Esophagus squamous epithelium (tissue), 5 donors: ENCODE data around the gene SLC29A1. TPM values are rescaled to one million over a fixed set of nuclear protein-coding genes. Genes with fewer than 3 reads are reported as not detected.

ENCODE experiments used
- DNase-seq: peaks from one replicate; lab custom pipeline; 2025; lab: John Stamatoyannopoulos, UW
- H3K27ac ChIP-seq, 4 donors: fragments of 200-600 bp; sonication (generic); one replicate each; pipeline ENCODE4 v1.5.1; 2016 to 2019; ENCODE audit warnings: mild to moderate bottlenecking in 1 of 4
- H3K27me3 ChIP-seq, 4 donors: fragments of 200-600 bp; sonication (generic); 1 replicate in 3 of 4; 2 replicates in 1 of 4; pipeline versions ENCODE4 v1.5.1 to v1.6.0; 2017 to 2021; ENCODE audit warnings: antibody characterized with exemption in 1 of 4
- H3K36me3 ChIP-seq, 3 donors: fragments of 200-600 bp; sonication (generic); one replicate each; pipeline ENCODE4 v1.5.1; 2016 to 2019
- H3K4me1 ChIP-seq, 3 donors: fragments of 200-600 bp; sonication (generic); one replicate each; pipeline ENCODE4 v1.5.1; 2017 to 2019
- H3K4me3 ChIP-seq, 4 donors: fragments of 200-600 bp; sonication (generic); 1 replicate in 3 of 4; 2 replicates in 1 of 4; pipeline ENCODE4 v1.5.1; 2016 to 2019; ENCODE audit warnings: mild to moderate bottlenecking in 2 of 4, moderate library complexity in 1 of 4
- H3K9me3 ChIP-seq, 3 donors: fragments of 200-600 bp; sonication (generic); one replicate each; pipeline ENCODE4 v1.5.1; 2016 to 2019
- POLR2A ChIP-seq, 4 donors: fragments of 450-650 bp; IDR thresholded peaks; one replicate each; pipeline ENCODE4 v1.6.1; 2017; ENCODE audit warnings: antibody characterized with exemption in 4 of 4, mild to moderate bottlenecking in 4 of 4, moderate library complexity in 3 of 4
- WGBS, 2 donors: methylation state at CpG; one replicate each; pipeline ENCODE4 v1.1.5; 2018; 5-methylcytosine and 5-hydroxymethylcytosine counted together
- intact Hi-C: fragments of 100-400 bp; cut with DNase I; formaldehyde crosslinking; loops from one replicate; pipeline ENCODE4 v1.15.0; 2022
- total RNA-seq, 4 donors: library from RNA; depleted of rRNA; stranded (reverse); fragments of >200 nt; gene quantifications; one replicate each; pipeline ENCODE4 v1.1.0, GENCODE V29; 2016
- TF ChIP-seq, protein P1 (sequence below), 6 experiments: fragments of 450-650 bp in 4 of 6; fragments of 200-600 bp in 2 of 6; sonication (generic) in 2 of 6; IDR thresholded peaks; one replicate each; pipeline ENCODE4 v1.5.1; 2016 to 2019; ENCODE audit warnings: antibody characterized with exemption in 6 of 6, mild to moderate bottlenecking in 4 of 6, moderate library complexity in 4 of 6
- donor health status: DM: yes; HTN: yes; CAD: no.

SLC29A1 gene
- total RNA-seq, 4 donors from 2014 or later = 12.7 to 24.8 (median 22.3) TPM

- H3K4me3 ChIP-seq = no peak overlapping the region
- H3K9me3 ChIP-seq = no peaks in the 10 kb centered on the region
- DNase-seq = no peak
- WGBS, 2 donors = 79 to 93% methylated on average over 6 to 7 of the region's 7 CpGs
- TF ChIP-seq POLR2A (IDR thresholded peaks at IDR 0.05) = no peak
- TF ChIP-seq, protein P1, sequence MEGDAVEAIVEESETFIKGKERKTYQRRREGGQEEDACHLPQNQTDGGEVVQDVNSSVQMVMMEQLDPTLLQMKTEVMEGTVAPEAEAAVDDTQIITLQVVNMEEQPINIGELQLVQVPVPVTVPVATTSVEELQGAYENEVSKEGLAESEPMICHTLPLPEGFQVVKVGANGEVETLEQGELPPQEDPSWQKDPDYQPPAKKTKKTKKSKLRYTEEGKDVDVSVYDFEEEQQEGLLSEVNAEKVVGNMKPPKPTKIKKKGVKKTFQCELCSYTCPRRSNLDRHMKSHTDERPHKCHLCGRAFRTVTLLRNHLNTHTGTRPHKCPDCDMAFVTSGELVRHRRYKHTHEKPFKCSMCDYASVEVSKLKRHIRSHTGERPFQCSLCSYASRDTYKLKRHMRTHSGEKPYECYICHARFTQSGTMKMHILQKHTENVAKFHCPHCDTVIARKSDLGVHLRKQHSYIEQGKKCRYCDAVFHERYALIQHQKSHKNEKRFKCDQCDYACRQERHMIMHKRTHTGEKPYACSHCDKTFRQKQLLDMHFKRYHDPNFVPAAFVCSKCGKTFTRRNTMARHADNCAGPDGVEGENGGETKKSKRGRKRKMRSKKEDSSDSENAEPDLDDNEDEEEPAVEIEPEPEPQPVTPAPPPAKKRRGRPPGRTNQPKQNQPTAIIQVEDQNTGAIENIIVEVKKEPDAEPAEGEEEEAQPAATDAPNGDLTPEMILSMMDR (IDR thresholded peaks at IDR 0.05) = no peak
- H3K27ac ChIP-seq = no peak overlapping the region
- no peaks in the 10 kb centered on the region for H3K27me3 ChIP-seq
- intact Hi-C loops = no loop called here
- peaks cover 0 to 1% (median 0%) of the 10 kb centered on the region in 3 donors for H3K36me3 ChIP-seq
- peaks cover 8 to 18% (median 12%) of the 10 kb centered on the region in 3 donors for H3K4me1 ChIP-seq
Measured at GRCh38 chr6:44243345-44243744, 19.9 kb downstream of the SLC29A1 start.

DNA sequence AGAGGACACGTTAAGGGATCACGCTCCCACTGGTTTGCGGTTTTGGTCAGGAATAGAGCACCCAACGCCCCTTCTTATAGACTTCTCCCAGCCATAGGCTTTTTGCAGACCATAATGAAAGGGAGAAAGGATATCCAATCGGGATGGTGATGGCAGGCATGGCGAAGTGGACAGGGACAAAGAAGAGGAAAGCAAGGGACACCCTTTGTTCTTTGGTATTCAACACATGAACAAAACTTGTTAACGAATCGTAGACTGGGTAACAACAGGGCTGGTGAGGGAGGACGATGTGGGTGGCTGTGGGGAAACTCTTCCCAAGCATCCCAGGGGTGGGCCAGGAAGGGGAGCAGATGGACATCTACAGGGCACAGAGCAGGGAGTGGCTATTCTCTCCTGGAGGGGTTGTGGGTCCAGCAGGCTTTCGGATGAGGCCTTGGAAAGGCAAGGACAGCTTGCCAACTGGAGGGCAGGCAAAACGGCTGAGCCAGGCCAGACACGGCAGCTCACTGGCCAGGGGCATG, 22.1 kb downstream of the SLC29A1 start:
- TF ChIP-seq, protein P1 (IDR thresholded peaks at IDR 0.05) = no peak
- TF ChIP-seq POLR2A (IDR thresholded peaks at IDR 0.05) = no peak
- intact Hi-C loops = no loop called here
- WGBS, 2 donors = 78 to 82% methylated on average over 10 to 11 of the region's 12 CpGs
- Histone ChIP-seq H3K9me3 (no peaks in the 10 kb centered on the region), H3K4me1 (peaks cover 16 to 36% (median 25%) of the 10 kb centered on the region in 3 donors), H3K27me3 (no peaks in the 10 kb centered on the region), H3K36me3 (peaks cover 6 to 22% (median 15%) of the 10 kb centered on the region in 3 donors), H3K4me3 (peak overlapping the region; percentile 81 to 94 (median 94)), H3K27ac (peak overlapping the region; percentile 96 to 99 (median 98))
- no peak for DNase-seq

- no peaks in the 10 kb centered on the region for H3K27me3 ChIP-seq
- peaks cover 16 to 43% (median 31%) of the 10 kb centered on the region in 3 donors for H3K4me1 ChIP-seq
- peak overlapping the region; percentile 81 to 94 (median 94) for H3K4me3 ChIP-seq
- peaks cover 12 to 29% (median 22%) of the 10 kb centered on the region in 3 donors for H3K36me3 ChIP-seq
- intact Hi-C loops = no loop called here
- 0% methylated on average over 6 to 10 of the region's 62 CpGs for WGBS, 2 donors
- H3K27ac ChIP-seq = peak overlapping the region; percentile 96 to 99 (median 98)
- no peak for TF ChIP-seq POLR2A (IDR thresholded peaks at IDR 0.05)
- TF ChIP-seq, protein P1 (IDR thresholded peaks at IDR 0.05) = peak in 1 of 6 experiments; percentile 45
- no peaks in the 10 kb centered on the region for H3K9me3 ChIP-seq
- no peak for DNase-seq
Measured at GRCh38 chr6:44245912-44246662, 22.7 kb downstream of the SLC29A1 start.

GRCh38 chr6:44246663-44247337, 23.4 kb downstream of the SLC29A1 start, which contains the start of gene HSP90AB1:
HSP90AB1 (plus strand) TSS chr6:44247101; CDS start chr6:44248630, 1,529 bp downstream.
- H3K4me3 ChIP-seq = peak within 1 kb of the TSS; percentile 81 to 94 (median 94)
- peaks cover 16 to 48% (median 31%) of the 10 kb centered on the region in 3 donors for H3K4me1 ChIP-seq
- H3K36me3 ChIP-seq = peaks cover 19 to 36% (median 29%) of the 10 kb centered on the region in 3 donors
- no peaks in the 10 kb centered on the region for H3K9me3 ChIP-seq
- H3K27me3 ChIP-seq = no peaks in the 10 kb centered on the region
- H3K27ac ChIP-seq = peak within 1 kb of the TSS; percentile 96 to 99 (median 98)
- WGBS, 2 donors = 0 to 2% methylated on average over 20 to 25 of the region's 34 CpGs
- DNase-seq = peak; percentile 92
- peak in 3 of 4 donors; percentile 90 to 99 (median 96) for TF ChIP-seq POLR2A (IDR thresholded peaks at IDR 0.05)
- TF ChIP-seq, protein P1 (IDR thresholded peaks at IDR 0.05) = peak in 2 of 6 experiments; percentile 5 to 16
- intact Hi-C loops = no loop called here
